Activated CD8-positive, alpha-beta memory T cell treated with anti-CD3 and anti-CD28 coated beads, Interleukin-2, amount 50 U/mL, for 24 hours (primary cell): ENCODE measurements around the gene SH2D6.
"Not testable (repeated sequence)": the region's sequence is repeated elsewhere in the genome, so short reads cannot be mapped to it uniquely, and the experiment has no call there.

ENCODE experiments used
- DNase-seq: peaks from one replicate; pipeline ENCODE4 v3.0.0-alpha.2; 2020; ENCODE audit errors: extremely low read depth

SH2D6 gene

DNA sequence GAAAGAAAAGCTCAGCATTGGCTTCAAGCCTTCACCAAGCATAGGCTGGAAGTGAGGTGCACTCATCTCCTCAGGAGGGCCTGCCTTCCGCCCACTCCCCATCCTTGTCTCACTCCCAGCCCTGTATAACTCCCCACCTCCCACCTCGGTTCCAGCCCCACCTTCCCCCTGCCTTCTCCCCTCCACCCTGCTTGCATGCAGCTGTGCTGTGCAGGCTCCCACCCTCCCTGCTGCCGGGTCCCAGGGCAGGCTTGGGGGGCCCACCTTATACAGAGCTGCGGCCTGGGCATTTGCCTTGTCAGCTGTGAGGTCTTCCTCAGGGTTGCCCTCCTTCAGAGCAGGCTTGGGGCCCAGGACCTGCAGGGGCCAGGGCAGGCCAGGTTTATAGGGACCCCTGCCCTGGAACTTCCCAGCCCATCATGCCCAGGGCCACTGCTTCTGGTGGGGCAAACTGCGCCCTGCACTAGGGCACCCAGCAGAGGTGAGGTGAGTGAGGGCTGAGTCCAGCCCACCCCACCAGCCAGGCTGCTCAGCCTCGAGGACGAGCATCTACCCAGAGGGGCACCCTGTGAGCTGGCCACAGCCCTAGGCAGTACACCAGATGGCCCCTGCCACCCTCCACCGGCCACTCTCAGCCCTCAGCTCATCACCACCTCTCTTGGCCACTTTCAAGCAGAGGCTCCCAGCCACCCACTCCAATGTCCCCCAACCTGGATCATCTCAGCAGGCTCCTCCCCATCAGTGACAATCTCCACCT is 19.9 kb upstream of the SH2D6 start:
- DNase-seq, result no peak

DNA sequence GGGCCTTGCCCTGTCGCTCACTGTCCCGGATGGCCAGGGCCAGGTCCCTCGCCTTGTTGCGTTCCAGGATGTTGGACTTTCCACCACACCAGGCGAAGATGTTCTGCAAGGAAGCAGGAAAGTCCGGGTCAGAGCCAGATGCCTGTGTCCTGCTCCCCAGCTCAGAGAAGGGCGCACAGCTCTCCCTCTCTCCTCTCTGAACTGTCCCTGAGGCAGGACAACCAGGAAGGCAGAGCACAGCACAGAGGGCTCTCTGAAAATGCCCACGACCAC is 19.4 kb upstream of the SH2D6 start:
- no peak for DNase-seq

DNA sequence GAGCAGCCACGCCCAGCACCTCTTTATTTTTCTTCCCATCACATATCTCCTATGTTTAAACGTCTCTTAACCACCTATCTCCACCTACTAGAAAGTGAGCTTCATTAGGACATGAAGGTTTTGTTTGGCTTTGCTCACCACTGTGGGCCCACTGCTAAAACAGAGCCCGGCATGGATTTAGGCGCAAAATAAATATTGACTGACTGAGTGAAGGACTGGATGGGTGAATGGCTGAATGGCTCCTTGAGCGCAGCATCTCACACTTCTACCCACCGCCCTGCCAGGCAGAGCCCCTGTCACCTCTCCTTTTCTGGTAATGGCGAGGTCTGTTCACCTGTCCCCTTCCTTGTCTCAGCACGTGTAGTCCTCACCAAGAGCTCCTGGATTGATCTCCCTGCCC is 18.5 kb upstream of the SH2D6 start:
- no peak for DNase-seq

DNA sequence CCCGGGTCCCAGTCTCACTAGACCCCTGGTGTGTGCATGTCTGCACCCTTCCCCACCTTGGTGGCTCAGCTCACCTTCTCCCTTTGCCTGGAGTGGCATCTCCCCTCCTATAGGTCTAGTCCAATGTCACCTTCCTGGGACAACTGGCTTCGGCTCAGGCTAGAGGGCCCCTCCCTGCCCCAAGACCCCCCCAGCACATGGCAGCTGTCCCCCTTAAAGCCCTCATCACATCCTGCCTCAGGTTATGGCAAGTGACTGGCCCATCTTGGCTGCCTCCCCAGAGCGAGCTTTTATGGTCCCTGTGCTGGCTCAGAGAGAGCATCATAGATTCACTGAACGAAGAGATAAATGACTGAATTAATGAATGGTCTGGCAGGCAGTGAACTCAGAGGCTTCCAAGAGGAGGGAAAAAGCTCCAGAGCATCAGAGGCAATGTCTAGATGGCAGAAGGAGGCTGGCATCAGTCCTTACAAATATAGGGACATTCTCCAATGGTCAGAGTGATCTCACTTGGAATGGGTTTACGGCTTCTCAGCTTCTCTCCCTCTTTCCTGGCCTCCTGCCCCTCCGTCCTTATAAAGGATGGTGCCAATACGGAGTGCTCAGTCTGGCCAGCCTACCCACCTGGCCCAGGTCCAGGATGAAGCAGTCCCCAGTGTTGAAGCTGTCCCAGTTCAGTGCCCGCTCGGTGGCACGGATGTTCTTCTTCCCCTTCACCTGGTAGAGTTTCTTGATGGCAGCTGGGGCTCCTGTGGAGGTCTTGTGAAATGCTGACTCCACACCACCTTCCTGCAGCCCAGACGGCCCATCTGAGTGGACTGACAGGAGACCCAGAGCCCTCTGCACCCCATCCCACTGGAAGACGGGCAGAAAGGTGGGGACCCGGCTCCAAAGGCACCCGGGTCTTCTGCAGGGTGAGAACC is 17.7 kb upstream of the SH2D6 start:
- DNase-seq, result no peak

DNA sequence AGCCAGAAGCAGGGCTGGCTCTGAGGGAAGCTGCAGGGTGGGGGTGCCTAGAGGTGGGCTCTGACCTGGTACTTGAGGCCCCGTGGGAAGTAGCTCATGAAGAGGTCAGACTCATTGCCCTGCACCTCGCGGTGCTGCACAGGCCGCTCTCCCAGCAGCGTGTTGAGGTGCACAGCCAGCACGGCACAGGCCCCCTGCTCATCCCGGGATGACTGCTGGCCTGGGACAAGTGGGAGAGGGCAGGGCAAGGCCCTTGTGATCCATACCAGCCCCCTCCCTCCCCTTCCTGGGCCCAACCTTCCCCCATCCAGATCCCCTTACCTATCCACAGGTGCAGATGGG is 17.1 kb upstream of the SH2D6 start:
- DNase-seq, result no peak

DNA sequence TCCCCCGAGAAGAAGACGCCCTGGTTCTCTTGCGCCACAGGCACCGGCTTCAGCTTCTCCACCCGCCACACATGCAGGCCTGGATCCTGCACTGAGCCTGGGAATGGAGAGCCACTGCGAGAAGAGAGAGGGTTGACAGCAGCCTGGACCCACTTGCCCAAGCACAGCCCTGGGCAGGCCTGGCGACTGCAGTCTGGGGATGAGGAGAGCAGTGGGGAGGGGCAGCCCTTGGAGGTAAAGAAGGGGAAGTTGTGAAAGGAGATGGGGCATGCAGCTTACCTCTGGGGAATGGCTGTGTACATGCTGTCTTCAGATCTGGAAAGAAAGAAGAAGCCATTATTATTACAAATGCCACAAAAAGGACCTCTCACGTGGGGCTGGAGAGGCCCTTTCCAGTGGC is 16.7 kb upstream of the SH2D6 start:
- no peak for DNase-seq

DNA sequence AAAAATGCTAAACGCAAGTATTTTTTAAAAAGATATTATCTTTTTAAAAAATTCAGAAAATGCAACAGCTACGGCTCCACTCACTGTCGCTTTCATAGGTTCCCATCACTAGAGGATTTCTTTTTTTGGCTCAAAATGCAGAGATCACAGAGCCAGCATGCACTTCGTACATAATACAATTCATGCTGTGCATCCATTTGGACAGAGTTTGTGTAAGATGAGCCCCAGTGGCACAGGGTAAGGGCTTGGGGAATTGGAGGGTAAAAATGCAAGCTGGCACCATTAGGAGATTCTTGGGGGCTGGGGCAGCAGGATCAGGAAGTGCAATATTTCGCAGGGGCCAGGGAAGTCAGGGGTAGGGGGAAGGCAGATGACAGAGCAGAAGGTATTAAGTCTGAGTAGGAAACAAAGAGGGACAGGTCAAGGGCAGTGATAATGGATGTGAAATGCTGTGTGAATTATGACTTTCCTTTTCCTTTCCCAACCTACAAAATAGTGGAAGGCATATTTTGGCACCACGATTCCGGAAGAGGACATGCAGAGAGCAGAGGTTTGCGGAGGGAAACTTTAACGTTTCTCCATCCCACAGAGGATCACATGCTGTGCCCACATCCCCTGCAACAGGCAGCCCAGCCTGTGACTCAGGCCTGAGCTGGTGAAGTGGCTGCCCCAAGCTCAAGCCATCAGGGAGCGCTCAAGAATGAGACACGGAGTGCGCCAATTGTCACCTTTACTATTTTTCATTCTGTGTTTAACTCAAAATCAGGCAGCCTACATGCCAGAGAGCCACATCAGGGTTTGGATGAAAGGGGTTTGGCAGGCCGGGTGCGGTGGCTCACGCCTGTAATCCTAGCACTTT is 13.1 kb upstream of the SH2D6 start:
- peak; percentile 21 for DNase-seq

DNA sequence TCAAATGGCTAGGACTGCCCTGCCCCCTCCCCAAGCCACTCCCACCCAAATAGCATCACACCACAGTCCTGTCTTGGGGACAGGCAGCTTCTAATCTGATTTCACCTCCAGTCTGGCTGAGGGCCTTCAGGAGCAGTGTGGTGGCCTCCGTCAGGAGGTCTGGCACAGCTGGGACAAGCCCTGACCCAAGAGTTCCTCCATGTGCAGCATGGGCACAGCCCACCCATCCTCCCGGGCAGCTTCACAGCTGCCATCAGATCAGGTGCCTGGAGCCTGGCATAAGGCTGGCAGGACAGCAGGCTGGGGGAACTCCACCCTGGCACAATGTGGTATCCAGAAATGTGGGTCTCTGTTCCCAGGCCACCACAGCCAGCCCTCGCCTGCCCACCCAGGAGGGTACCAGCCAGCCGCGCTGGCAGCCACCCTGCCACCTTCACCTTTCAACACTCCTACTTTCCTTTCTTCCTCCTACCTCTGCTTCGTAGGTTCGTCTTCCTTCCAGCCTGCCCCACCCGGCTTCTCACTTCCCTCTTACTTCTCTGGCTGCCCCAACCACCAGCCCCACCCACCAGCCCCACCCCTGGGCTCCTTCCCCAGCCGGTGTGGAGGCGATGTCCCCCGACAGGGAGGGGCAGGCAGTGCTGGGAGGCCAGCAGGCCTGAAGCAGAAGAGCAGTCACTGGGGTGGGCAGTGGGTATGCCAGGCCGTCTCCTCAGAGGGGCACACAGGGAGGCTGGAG is 8.5 kb upstream of the SH2D6 start, which contains the start of gene CAPG:
TSS of gene CAPG (minus strand) at position 522 of the 739 bp plus-strand sequence. CDS start 8,221 bp downstream, outside the sequence.
- DNase-seq, result no peak

DNA sequence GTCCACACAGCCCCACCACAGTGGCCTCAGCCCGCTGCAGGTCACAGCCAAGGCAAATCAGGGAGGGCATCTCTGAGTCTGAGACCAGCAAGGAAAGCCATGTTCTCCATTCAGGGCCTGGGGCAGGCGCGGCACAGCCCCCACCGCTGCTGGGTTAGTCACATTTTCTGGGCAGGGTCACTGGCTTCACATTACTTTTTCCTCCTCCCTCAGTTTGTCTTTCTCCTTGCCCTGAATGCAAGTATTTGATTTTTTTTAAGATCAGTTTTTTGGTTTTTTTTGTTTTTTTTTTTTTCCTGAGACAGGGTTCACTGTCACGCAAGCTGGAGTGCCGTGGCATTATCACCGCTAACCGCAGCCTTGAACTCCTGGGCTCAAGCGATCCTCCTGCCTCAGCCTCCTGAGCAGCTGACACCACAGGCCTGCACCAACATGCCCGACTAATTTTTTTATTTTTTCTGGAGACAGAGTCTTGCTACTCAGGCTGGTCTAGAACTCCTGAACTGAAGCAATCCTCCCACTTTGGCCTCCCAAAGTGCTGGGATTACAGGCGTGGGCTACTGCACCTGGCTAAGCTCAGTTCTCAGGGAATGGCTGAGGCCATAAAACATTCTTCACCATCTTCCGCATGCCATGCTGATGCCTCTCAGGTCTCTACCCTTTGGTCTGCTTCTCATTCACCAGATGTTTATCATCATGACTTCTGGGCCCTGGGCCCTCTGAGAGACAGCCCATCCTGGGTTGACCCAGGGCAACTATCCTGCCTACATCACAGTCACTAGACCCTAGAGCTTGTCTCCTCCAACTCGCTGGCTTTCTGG is 7.7 kb upstream of the SH2D6 start:
- DNase-seq, result no peak

DNA sequence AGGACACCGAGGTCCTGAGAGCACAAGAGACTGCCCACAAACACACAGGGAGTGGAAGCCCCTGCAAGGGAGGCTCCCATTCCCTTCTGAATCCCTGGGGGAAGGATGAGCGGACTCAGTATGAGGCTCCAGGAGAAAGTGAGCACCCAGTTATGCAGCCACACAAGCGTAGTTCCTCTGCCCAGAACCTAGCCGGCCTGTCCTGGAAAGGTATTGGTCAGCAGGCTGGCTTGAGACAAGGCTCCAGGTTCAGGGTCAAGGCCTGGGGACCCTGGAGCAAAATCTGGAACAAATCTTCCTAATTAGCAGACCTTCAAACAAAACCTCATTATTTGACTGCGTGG is 7.1 kb upstream of the SH2D6 start:
- DNase-seq, result no peak

DNA sequence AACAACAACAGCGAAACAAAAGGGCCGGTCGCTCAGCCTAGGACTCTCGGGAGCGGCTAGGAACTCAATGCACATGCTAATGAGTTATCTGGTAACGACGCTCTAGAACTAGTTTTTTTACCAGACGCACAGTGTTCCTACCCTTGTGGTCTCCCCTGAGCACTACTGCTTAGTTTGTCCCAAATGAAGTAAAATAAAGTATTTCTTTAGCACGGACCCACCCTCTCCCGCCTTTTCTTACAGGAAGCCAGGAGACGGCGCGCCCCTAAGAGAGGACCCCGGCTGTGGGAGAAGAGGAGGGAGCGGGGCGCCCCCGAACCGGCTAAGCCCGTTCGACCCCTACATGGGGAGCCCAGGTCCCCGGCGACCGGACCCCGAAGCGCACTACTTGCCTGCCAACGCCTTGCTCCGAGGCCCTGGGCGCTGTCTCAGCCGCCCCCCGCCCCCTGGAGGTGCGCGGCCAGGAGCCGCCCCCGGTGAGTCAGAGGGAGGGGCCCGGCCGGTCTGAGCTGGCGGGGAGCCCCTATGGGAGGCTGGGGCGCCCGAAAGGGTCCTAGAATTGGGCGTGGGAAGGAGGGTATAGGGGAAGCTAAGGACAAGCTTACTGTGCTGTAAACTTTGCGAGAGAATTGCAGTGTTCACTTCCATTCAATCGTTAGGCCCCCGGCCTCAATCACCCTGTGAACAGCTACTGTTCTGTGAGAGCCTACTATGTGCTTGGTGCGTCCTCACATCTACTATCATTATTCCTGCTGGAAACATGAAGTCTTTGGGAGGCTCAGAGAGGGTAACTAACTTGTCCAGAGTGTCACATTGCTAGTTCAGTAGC is 4.7 kb upstream of the SH2D6 start:
- no peak for DNase-seq

DNA sequence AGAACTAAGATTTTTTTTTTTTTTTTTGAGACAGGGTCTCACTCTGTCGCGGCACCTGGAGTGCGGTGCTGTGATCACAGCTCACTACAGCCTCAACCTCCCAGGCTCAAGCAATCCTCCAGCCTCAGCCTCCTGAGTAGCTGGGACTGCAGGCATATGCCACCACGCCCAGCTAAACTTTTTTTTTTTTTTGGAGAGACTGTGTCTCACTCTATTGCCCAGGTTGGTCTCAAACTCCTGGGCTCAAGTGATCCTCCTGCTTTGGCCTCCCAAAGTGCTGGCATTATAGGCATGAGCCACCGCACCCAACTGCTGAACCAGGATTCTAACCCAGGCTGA is 4.1 kb upstream of the SH2D6 start:
- not testable (repeated sequence) for DNase-seq

DNA sequence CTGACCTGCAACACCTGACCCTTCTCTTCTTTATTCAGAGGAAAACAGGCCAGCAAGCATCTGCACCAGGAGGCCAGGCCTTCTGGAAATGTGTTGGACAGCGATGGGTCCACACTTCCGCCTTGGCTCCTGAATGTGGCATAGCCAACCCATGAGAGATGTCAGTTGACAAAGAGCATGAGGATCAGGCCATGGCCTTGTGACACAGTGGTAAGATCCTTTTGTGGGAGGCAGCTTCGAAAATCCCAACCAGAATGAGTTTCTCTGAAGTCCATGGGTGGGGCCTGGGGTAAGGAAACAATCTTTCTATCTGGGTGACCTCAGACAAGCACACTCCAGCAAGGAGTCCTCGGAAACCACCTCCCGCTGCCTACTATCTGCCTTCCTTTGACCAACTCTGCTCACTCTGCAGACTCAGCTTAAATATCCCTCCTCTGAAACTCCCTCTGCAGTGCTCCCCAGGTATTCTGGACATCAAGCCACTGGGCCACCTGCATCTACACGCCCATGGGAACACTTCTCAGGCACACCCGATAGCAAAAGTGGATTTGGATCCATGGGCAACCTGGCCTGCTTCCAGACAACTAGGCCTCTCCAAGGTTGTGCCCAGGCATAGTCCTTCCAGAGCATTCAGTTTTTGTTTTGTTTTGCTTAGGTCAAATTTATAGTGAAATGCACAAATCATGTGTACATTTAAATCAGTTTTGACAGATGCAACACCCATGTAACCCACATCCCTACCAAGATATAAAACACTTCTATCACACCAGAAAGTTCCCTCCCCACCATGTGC is 3.6 kb upstream of the SH2D6 start:
- DNase-seq, result no peak

DNA sequence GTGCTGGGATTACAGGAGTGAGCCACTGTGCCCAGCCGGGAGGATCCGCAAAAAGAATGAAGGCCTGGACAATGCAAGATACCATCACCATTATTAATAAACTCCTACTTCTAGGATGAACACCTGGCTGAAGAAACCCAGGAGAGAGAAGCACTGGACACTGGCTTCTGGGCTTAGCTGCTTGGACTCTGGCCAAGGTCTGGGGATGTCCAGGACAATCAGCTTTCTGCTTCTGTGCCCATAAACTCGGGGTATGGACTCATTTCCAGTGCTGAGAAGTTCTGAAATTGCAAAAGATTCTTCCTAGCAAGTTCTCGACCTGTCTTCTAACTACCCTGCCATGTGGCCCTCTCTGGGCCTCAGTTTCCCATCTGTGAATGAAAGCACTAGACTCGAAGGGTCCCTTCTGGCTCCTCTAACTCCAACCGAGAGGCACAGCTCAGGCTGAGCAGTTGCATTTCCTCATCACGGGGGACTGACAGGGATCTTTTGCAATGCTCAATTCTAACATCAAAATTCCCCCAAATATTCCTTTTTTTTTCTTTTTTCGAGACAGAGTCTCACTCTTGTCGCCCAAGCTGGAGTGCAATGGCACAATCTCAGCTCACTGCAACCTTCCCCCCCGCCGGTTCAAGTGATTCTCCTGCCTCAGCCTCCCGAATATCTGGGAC is 2.4 kb upstream of the SH2D6 start:
- DNase-seq, result no peak

DNA sequence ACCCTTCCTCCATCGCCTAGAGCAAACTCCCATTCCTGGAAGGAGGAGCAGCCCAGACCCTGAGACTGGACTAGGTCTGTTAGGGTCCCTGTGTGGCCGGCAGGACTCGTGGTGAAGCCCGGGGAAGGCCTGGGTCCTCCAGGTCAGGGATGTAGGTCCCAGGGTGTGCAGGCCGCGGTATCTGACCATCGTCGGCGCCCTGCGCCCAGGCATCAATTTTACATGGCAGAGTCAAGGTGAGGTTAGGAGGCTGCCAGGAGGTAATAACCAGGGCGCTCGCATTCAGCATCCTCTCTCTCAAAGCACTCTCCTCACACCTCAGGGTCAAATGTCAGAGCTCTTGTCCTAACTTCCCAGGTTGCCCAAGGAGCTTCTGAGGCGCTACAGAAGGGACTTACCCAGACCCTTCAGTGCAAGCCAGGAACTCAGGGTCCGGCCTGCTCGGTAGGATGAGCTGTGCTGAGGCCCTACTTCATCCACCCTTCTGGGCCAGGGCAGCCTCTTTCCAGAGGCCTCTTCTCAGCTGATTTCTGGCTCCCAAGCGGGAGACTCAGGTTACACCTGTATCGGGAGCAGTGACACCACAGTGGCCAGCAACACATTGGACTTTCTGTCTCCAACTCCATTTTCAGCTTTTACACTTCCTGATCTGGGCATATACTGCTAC is 628 bp downstream of the SH2D6 start:
- no peak for DNase-seq

DNA sequence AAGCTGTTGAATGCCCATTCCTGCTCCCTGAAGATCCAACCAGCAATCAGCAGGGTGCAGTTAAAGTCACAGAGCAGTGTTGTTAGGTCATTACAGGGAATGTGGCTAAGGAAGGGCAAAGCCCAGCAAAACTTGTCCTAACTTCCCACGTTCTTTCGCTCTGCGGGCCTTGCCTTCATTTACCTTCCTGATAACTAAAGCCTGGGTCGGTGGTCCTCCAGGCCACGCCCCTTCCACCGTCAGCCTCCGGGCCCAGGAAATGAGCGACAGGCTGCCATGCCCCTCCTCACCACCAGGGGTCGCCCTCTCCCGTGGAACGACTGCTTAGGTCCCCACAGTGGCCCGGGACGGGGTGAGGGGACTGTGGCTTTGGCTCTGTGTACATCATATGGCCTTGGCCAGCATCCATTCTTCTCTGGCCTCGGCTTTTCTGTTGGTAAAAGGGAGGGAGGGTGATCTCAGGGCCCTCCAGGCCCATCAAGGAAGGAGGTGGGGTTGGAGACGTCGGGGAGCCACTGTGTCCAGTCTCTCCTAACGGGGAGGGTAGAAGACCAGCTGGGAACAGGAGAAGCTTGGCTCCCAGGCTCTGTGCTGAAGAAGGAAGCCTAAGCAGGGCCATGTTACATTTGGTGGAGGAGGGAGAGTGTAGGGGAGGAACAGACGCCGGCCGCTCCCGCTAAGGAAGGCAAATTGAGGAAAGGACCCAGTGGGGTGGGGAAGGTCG is 2.2 kb downstream of the SH2D6 start:
- peak; percentile 81 for DNase-seq

DNA sequence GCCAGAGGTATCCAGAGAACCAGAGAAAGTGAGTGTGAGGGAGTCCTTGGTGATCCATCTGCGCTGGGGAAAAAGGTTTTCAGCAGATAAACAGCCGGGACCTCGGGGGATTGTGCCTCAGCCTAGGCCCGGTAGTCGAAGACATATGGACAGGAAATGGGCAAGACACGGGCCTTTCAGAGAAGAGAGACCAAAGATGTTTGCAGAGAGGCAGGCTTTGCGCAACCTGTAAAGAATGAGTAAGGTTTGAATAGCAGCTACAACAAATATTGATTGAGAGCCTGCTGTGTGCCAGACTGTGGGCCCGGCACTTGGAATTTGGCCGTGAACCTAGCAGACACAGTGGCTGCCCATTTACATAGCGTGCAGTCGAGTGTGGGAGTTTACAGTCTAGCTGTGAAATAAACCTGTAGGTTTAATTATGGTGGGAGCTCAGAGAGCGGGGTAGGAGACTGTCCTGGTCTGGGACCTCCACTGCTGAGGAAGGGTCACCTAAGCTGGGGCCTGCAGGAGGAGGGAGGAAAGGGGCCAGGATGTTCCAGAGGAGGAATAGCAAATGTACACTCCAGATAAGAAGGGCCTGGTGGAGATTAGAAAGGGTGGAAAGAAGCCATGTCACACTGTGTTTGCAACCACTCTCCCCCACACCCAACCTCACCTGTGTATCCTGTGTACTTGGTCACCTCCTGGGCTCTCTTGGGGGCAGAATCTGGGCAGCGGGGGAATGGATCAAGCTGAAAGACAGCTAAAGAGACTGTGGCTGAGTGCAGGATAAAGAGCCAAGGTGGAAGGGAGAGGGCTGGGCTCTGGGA is 3.0 kb downstream of the SH2D6 start:
- no peak for DNase-seq
